NT2/D1 (cell line): ENCODE data around the gene HSD17B13.

Experiments
- SUZ12 ChIP-seq: IDR thresholded peaks from 2 replicates; pipeline ENCODE4 v1.6.1; 2011; ENCODE audit not compliant: insufficient read length, insufficient read depth; ENCODE audit errors: extremely low read depth
- YY1 ChIP-seq: IDR thresholded peaks from 2 replicates; pipeline ENCODE4 v1.6.1; 2011; ENCODE audit not compliant: insufficient read length, insufficient read depth
- ZNF274 ChIP-seq: IDR thresholded peaks from 2 replicates; pipeline ENCODE4 v1.6.1; 2011; ENCODE audit warnings: mild to moderate bottlenecking, low read depth, low read length

DNA sequence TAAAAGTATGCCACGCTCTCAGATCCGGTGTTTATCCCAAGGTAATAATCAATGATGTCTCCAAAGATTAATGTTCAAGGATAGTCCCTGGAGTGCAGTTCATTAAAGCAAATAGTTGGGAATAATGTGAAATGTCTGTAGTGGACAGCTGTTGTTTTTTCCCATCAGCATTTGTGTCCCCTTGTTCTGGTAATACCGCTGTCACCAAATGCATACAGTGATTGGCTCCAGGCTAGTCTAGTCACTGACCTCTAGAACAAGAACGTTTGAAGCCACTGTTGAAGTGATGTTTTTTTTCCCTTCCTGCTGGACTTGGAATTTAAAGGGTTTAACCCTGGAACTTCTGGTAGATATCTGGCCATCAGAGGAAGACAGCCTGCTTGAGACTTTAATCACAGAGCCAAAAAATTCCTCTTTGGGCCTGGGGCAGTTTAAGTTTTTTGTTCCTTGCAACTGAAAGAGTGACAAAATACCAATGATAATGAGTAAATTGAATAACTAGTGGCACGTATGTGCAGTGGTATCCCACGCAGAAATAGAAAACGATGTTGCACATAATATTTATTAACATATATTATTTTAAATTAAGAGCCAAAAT lies 37.8 kb upstream of the HSD17B13 start:
- TF ChIP-seq YY1 (no peak), ZNF274 (no peak), SUZ12 (no peak)
